ENCODE data around the gene CRIM1. TPM values are rescaled to one million over a fixed set of nuclear protein-coding genes. Genes with fewer than 3 reads are reported as not detected.
A peak's percentile ranks its signal among the peaks of the same experiment; 100 is the strongest.

CRIM1 gene
- total and polyA plus RNA-seq, 7 donors = 3.0 to 148 (median 55.6) TPM

- intact Hi-C loops (cut with DNase I) = no loop called here
- WGBS, 2 donors = 35 to 67% methylated on average over 4 of the region's 4 CpGs
- Histone ChIP-seq H3K9me3 (no peaks in the 10 kb centered on the region), H3K27ac (peak overlapping the region; percentile 3 to 62 (median 28)), H3K4me1 (peaks cover 0 to 85% (median 38%) of the 10 kb centered on the region in 4 donors), H3K4me3 (no peak overlapping the region), H3K27me3 (no peaks in the 10 kb centered on the region), H3K36me3 (no peaks in the 10 kb centered on the region)
- TF ChIP-seq POLR2AphosphoS5 (IDR thresholded peaks at IDR 0.05) = no peak
- TF ChIP-seq CTCF (IDR thresholded peaks at IDR 0.05) = no peak
- TF ChIP-seq POLR2A (IDR thresholded peaks at IDR 0.05) = no peak
- TF ChIP-seq EP300 (IDR thresholded peaks at IDR 0.05) = no peak
- no peak for DNase-seq
Observed at GRCh38 chr2:36407413-36407812, 51.8 kb downstream of the CRIM1 start.

GRCh38 chr2:36408198-36408703, 52.7 kb downstream of the CRIM1 start:
- Histone ChIP-seq H3K36me3 (no peaks in the 10 kb centered on the region), H3K27me3 (no peaks in the 10 kb centered on the region), H3K4me3 (no peak overlapping the region), H3K9me3 (no peaks in the 10 kb centered on the region), H3K27ac (peak overlapping the region; percentile 3 to 62 (median 50)), H3K4me1 (peaks cover 0 to 87% (median 40%) of the 10 kb centered on the region in 4 donors)
- 82 to 89% methylated on average over 10 of the region's 10 CpGs for WGBS, 2 donors
- intact Hi-C loops (cut with DNase I) = no loop called here
- no peak for DNase-seq
- TF ChIP-seq POLR2AphosphoS5 (IDR thresholded peaks at IDR 0.05) (no peak), EP300 (IDR thresholded peaks at IDR 0.05) (no peak), CTCF (IDR thresholded peaks at IDR 0.05) (no peak), POLR2A (IDR thresholded peaks at IDR 0.05) (no peak)

- DNase-seq = no peak
- Histone ChIP-seq H3K27me3 (no peaks in the 10 kb centered on the region), H3K36me3 (no peaks in the 10 kb centered on the region), H3K4me1 (peaks cover 0 to 90% (median 41%) of the 10 kb centered on the region in 4 donors), H3K9me3 (no peaks in the 10 kb centered on the region), H3K27ac (peak overlapping the region in 3 of 4 donors; percentile 47 to 62 (median 52)), H3K4me3 (no peak overlapping the region)
- WGBS, 2 donors = 88 to 91% methylated on average over 2 of the region's 2 CpGs
- intact Hi-C loops (cut with DNase I) = no loop called here
- TF ChIP-seq POLR2A (IDR thresholded peaks at IDR 0.05) (no peak), CTCF (IDR thresholded peaks at IDR 0.05) (no peak), POLR2AphosphoS5 (IDR thresholded peaks at IDR 0.05) (no peak), EP300 (IDR thresholded peaks at IDR 0.05) (no peak)
Observed at GRCh38 chr2:36409335-36409734, 53.8 kb downstream of the CRIM1 start.

GRCh38 chr2:36409935-36410334, 54.4 kb downstream of the CRIM1 start:
- Histone ChIP-seq H3K4me1 (peaks cover 0 to 92% (median 42%) of the 10 kb centered on the region in 4 donors), H3K27ac (peak overlapping the region in 3 of 4 donors; percentile 47 to 62 (median 52)), H3K4me3 (no peak overlapping the region), H3K9me3 (no peaks in the 10 kb centered on the region), H3K27me3 (no peaks in the 10 kb centered on the region), H3K36me3 (no peaks in the 10 kb centered on the region)
- DNase-seq = no peak
- intact Hi-C loops (cut with DNase I) = no loop called here
- 42 to 53% methylated on average over 4 of the region's 4 CpGs for WGBS, 2 donors
- TF ChIP-seq POLR2AphosphoS5 (IDR thresholded peaks at IDR 0.05) (no peak), POLR2A (IDR thresholded peaks at IDR 0.05) (no peak), CTCF (IDR thresholded peaks at IDR 0.05) (no peak), EP300 (IDR thresholded peaks at IDR 0.05) (no peak)

- TF ChIP-seq POLR2A (IDR thresholded peaks at IDR 0.05) = no peak
- TF ChIP-seq EP300 (IDR thresholded peaks at IDR 0.05) = no peak
- TF ChIP-seq POLR2AphosphoS5 (IDR thresholded peaks at IDR 0.05) = no peak
- no peak for TF ChIP-seq CTCF (IDR thresholded peaks at IDR 0.05)
- intact Hi-C loops (cut with DNase I) = no loop called here
- Histone ChIP-seq H3K36me3 (no peaks in the 10 kb centered on the region), H3K4me3 (no peak overlapping the region), H3K27me3 (no peaks in the 10 kb centered on the region), H3K4me1 (peaks cover 0 to 92% (median 50%) of the 10 kb centered on the region in 4 donors), H3K27ac (peak overlapping the region in 2 of 4 donors; percentile 47 to 62), H3K9me3 (no peaks in the 10 kb centered on the region)
- 72 to 82% methylated on average over 4 of the region's 4 CpGs for WGBS, 2 donors
- DNase-seq = no peak
Observed at GRCh38 chr2:36410681-36411080, 55.1 kb downstream of the CRIM1 start.
